Fibroblast of peridontal ligament (primary cell): ENCODE measurements around the gene MKKS.
A peak's percentile ranks its signal among the peaks of the same experiment; 100 is the strongest.

Experiments
- DNase-seq: peaks from one replicate; pipeline ENCODE4 v3.0.0-alpha.2; 2010; ENCODE audit errors: extremely low read depth

MKKS gene

DNA sequence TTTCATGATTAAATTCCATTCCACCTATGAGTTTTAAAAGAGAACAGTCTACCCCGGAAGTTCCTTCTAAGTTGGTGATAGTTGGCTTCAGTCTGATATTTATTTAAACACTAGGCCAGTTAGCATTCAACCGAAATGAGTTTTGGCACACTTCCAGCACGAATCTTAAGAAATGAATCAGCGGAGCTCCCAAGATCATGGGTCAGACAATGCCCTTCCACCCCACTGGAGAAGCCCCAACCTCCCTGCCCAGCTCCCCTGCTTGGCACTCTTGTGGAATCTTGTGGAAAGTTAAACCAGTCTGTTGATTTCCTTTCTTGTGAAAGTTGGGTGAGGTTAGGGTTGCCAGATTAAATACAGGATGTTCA, 64.3 kb downstream of the MKKS start:
- peak; percentile 84 for DNase-seq

DNA sequence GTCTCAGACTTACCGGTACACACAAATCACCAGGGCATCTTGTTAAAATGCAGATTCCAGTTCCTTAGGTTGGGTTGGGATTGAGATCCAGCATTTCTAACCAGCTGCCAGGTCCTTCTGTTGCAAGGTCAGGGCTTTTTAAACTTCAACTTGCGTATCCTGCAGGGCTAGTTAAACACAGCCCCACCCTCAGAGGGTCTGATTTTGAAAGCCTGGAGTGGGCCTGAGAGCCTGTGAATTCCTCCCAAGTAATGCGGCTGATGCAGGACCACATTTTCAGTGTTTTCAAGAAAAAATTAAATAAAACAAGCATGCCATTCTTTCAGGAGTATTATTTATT, 65.3 kb downstream of the MKKS start:
- DNase-seq = no peak

DNA sequence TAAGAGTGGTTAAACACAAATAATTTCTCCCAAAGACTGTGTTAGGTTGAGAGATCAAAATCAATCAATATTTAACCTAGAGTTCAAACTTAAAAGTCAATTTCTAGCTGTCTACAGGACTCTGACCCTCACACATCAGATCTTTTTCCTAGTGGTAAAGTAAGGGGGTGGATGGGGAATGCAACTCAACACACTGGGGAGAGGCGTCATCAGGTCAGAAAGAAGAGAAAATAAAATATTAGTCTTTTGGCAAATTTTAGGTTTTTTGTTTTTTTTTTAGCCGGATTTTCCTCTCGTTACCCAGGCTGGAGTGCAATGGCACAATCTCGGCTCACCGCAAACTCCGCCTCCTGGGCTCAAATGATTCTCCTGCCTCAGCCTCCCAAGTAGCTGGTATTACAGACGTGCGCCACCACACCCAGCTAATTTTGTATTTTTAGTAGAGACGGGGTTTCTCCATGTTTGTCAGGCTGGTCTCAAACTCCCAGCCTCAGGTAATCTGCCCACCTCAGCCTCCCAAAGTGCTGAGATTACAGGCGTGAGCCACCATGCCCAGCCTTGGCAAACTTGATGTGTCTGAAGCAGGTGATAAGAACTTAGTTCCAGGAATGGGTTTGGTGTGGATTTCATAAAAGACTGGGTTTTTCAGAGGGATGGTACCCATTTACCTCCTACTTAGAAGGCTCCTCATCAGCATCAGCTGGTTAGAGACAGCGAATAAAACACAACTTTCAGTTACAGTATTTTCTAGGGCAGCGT, 65.9 kb downstream of the MKKS start:
- no peak for DNase-seq

DNA sequence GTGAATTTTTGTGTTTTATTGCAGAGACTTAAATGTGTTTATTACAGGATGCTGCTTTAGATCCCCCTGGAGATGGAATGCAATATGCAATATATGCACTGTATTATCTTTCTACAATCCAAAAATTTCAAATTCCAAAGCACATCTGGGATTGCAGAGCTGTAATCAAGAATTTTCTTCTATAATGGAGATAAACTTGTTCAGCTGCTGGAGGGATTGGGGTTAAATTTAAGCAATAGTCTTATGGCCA, 66.4 kb downstream of the MKKS start:
- DNase-seq = no peak

DNA sequence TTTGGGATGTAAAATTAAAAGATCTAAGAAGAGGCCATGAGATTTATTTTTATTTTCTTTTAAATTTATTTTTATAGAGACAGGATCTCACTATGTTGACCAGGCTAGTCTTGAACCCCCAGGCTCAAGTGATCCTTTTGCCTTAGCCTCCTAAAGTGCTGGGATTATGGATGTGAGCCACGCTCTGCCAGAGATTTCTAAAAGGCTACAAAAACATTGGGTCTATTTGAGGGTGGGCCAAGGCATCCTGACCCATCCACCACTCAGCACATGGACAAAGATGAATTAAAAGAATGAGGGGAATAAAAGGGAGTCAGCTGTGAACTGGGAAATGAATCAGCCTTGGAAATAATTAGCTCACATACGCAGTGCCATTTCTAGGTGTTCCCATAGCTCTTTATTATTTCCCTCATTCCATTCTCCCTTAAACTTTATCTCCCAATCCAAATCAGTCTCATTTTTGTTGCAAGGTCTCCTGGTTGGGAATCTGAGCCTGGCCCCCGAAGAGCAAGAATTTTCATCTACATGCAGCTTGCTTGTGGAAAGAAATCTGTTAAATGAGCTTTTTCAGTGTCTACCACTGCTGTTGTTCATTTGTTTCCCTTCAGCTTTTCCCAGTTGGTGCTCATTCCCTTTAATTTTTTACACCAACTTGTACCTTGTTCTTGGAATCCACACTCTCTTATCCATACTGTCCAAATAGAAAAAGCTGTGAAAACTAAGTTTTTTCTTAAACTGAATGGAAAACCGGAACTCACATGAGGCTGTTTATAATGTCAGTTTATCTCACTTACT, 66.9 kb downstream of the MKKS start:
- DNase-seq = no peak

DNA sequence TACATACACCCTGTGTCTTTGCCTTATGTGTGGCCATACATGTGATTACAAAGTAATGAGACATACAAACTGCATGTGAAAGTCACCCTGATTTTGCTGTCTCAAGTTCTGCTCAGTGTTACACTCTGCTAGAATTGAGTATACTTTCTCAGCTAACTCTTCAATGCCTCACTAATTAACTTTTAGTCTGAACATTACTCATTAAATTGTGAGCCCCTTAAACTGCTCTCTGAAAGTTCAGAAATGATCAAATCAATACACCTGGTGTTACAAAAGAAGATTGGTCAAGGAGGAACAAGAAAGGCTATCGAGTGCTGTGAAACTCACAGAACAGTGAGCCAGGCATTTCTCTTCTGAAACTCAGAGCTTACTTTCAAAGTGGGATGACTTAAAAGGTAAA, 71.3 kb downstream of the MKKS start:
- DNase-seq = no peak

DNA sequence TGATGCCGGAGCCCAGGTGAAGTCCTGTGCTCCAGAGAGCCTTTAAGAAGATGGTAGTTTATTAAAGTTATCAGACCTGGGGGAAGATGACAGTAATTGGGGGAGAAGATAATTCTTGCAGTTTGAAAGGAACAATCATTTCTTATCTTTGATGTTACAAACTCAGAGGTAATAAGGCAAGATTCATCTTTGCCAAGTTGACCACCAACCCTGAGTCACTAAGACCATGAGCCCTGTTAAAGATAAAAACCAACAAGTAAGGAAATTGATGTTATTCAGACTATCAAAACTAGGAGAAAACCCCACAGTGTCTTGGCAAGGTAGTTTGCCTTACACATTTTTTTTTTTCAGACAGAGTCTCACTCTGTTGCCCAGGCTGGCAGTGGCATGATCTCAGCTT, 73.1 kb downstream of the MKKS start:
- DNase-seq = no peak

DNA sequence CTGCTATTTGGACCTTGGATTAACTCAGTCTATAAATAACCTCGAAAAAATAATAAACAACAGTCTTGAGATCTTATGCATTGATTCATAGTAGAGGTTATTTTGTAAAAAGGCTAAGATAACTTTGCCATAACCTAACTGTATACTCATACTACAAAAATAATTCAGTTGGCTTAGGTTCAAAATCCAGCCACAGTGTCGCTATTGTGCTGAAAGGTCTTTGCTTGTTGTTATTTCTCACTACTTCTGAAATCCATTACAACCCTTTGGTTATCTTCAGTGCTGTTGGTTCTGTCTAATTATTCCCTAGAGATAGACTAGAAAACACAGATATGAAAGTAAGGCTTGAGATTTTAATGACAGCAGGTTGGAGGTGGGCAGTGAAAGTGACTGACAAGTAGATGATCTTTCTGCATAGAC, 74.4 kb downstream of the MKKS start:
- DNase-seq = no peak

DNA sequence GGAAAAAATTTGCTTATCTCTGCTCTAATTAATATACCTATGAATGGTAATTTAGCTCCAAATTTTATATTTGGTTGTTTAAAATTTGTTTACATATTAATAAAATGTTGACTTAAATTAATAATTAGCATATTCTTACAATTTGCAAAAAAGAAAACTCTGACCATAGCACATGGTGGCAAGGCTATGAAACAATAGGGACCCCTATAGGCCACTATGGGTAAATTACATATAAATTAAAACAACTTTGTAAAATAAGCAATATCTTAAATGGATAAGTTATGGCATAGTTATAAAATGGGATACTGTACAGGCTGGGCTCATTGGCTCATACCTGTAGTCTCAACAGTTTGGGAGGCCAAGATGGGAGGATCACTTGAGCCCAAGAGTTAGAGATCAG, 76.0 kb downstream of the MKKS start:
- DNase-seq = peak; percentile 41

DNA sequence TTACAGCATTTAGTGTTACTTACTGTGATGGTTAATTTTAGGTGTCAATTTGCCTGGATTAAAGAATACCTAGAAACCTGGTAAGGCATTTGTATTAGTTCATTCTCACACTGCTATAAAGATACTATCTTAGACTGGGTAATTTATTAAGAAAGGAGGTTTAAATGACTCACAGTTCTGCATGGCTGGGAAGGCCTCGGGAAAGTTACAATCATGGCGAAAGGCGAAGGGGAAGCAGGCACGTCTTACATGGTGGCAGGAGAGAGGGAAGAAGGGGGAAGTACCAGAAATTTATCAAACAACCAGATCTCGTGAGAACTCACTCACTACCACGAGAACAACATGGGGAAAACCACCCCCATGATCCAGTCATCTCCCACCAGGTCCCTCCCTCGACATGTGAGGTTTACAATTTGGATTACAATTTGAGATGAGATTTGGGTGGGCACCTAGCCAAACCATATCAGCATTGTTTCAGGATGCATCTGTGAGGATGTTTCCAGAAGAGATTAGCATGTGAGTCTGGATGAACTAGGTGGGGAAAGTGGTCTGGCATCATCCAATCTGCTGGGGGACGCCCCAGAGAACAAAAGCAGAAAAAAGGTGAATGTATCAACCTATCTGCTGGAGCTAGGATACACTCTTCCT, 76.8 kb downstream of the MKKS start:
- DNase-seq = no peak

DNA sequence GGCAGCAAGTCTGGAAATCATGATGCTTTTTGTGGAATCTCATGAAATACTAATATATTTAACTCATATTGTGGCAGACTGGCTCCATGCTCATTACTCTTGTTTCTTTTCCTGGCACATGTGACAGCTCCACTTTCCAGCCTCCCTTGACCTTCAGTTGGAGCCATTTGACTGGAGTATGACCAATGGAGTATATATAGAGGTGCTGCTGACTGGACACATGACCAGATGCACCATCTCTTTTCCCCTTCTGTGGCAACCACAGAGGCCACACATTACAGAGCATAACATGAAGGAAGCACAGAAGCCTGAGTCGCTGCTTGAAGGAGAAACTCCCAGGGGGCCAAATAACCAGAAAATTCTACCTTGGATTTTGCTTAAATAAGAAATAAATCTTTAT, 77.4 kb downstream of the MKKS start:
- no peak for DNase-seq

DNA sequence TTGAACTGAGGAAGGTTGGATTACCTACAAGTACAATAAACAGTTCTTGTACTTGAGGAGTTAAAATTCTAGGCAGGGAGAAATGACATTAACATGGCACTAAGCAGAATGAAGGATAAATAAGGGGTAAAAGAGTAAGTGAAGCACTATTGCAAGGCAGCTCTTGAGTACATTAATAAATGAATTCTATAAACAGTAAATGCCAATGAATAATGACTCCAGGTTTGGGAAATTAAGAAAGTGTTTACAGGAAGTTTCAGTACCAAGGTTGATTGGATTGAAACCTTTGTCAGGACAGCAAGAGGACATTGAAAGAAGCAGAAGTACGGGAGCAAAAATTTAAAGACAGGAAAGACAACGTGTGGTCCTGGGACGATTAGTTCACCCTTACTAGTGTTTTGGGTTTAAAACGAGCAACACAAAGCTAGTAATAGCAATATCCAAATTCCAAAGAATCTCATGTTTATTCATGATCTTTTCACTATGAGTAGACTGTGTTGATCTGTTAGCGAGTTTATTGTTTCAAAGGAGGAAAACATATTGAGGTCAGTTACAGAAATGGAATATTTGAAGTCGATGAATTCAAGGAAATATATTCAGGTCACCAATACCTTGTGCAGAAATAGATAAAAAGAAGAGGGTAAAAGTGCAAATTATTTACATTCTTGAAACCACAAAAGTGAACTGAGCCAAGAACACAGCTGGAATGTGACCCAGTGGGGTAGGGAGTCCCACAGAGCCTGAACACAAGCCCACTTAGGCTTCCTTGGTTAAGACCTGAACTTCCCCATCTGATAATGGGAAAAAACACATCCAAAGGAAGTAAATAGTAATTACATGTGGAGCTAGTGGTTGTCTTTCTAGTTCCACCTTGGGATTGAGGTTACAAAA, 80.8 kb downstream of the MKKS start:
- no peak for DNase-seq
